Measurements from ENCODE around the gene PRPF40B. TPM values are rescaled to one million over a fixed set of nuclear protein-coding genes. Genes with fewer than 3 reads are reported as not detected.

PRPF40B gene
- total RNA-seq, 4 donors from 2014 or later = 17.4 to 72.9 (median 25.4) TPM

DNA sequence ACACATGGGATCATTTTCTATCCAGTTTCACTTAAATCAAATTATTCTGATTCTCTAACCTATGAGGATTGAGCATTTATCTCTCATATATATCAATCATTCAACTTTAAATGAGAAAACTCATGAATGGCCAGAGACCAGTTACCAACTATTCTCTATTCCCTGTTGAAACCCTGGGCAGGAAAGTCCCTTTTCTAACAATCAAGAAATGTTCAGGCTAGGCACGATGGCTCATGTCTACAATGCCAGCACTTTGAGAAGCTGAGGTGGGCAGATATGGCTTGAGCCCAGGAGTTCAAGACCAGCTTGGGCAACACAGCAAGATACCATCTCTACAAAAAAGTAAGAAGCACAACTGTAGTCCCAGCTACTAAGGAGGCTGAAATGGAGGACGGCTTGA lies 65.9 kb downstream of the PRPF40B start:
- Histone ChIP-seq H3K36me3 (no peaks in the 10 kb centered on the region), H3K9me3 (no peaks in the 10 kb centered on the region), H3K4me3 (no peak overlapping the region), H3K27me3 (no peaks in the 10 kb centered on the region), H3K4me1 (no peaks in the 10 kb centered on the region), H3K27ac (no peak overlapping the region)
- no peak for TF ChIP-seq POLR2A (IDR thresholded peaks at IDR 0.05)
- TF ChIP-seq, protein P1, sequence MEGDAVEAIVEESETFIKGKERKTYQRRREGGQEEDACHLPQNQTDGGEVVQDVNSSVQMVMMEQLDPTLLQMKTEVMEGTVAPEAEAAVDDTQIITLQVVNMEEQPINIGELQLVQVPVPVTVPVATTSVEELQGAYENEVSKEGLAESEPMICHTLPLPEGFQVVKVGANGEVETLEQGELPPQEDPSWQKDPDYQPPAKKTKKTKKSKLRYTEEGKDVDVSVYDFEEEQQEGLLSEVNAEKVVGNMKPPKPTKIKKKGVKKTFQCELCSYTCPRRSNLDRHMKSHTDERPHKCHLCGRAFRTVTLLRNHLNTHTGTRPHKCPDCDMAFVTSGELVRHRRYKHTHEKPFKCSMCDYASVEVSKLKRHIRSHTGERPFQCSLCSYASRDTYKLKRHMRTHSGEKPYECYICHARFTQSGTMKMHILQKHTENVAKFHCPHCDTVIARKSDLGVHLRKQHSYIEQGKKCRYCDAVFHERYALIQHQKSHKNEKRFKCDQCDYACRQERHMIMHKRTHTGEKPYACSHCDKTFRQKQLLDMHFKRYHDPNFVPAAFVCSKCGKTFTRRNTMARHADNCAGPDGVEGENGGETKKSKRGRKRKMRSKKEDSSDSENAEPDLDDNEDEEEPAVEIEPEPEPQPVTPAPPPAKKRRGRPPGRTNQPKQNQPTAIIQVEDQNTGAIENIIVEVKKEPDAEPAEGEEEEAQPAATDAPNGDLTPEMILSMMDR (IDR thresholded peaks at IDR 0.05) = no peak
- intact Hi-C loops (cut with DNase I; ENCODE audit: low total_unique reads) = no loop called here
- DNase-seq = no peak

DNA sequence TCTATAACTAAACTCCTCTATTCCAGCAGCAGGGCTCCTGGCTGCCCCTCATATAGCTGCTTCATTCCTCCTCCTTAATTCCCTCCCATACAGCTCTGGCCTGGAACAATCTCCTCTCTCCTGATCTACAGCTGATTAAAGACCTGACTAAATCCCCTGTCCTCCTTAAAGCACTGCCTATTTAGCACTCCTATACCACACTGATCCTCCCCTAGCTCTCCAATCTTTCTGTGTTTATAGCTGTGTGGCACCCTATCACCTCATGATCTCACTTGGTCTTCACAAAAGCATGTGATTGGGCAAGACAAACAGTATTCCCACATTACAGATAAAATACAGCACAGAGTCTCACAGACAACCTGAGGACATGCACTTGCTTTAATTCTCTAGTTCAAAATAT lies 66.4 kb downstream of the PRPF40B start:
- DNase-seq = no peak
- Histone ChIP-seq H3K36me3 (no peaks in the 10 kb centered on the region), H3K27me3 (no peaks in the 10 kb centered on the region), H3K4me1 (no peaks in the 10 kb centered on the region), H3K4me3 (no peak overlapping the region), H3K9me3 (no peaks in the 10 kb centered on the region), H3K27ac (no peak overlapping the region)
- intact Hi-C loops (cut with DNase I; ENCODE audit: low total_unique reads) = no loop called here
- TF ChIP-seq, protein P1 (IDR thresholded peaks at IDR 0.05) = no peak
- no peak for TF ChIP-seq POLR2A (IDR thresholded peaks at IDR 0.05)

DNA sequence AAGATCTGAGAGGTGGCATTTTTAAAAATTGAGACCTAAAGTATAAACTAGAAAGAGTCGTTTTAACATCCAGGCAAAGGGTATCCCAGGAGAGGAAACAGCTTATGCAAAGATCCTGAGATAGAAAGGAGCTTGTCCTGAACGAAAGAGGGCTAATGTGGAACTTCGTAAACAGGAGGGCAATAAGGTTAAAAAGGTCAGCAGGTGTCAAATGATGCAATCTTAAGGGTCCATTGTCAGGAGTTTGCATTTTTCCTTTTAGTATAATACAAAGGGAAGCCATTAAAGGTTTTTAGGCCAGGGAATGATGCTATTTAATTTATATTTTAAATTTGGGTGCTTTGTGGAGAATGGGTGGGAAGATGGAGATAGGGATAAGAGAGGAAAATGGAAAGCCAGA lies 69.5 kb downstream of the PRPF40B start:
- Histone ChIP-seq H3K27me3 (no peaks in the 10 kb centered on the region), H3K4me1 (no peaks in the 10 kb centered on the region), H3K9me3 (no peaks in the 10 kb centered on the region), H3K27ac (no peak overlapping the region), H3K36me3 (no peaks in the 10 kb centered on the region), H3K4me3 (no peak overlapping the region)
- no peak for DNase-seq
- intact Hi-C loops (cut with DNase I; ENCODE audit: low total_unique reads) = no loop called here
- TF ChIP-seq POLR2A (IDR thresholded peaks at IDR 0.05) = no peak
- TF ChIP-seq, protein P1 (IDR thresholded peaks at IDR 0.05) = no peak

DNA sequence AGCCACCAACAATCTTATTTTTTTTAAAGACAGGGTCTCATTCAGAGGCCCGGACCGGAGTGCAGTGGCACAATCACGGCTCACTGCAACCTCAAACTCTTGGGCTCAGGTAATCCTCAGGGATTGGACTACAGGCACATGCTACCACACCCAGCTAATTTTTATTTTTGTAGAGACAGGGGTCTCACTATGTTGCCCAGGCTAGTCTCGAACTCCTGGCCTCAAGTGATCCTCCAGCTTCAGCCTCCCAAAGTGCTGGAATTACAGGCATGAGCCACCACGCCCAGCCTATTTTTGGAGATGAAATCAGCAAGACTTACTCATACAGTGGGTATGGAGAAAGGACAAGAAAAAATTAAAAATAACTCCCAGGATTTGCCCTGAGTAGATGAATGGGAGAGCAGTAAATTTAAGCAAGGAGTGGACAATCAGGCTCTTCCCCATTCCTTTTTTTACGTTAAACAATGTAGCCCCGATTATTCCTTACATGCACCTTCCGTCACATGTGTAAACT lies 70.6 kb downstream of the PRPF40B start:
- H3K4me1 ChIP-seq = peaks cover 0 to 3% of the 10 kb centered on the region in 2 donors
- no peaks in the 10 kb centered on the region for H3K36me3 ChIP-seq
- TF ChIP-seq, protein P1 (IDR thresholded peaks at IDR 0.05) = no peak
- TF ChIP-seq POLR2A (IDR thresholded peaks at IDR 0.05) = no peak
- H3K27ac ChIP-seq = no peak overlapping the region
- intact Hi-C loops (cut with DNase I; ENCODE audit: low total_unique reads) = no loop called here
- DNase-seq = no peak
- H3K9me3 ChIP-seq = no peaks in the 10 kb centered on the region
- H3K4me3 ChIP-seq = no peak overlapping the region
- H3K27me3 ChIP-seq = no peaks in the 10 kb centered on the region

Small RNA genes lying within 50 kb of the gene (small RNA-seq; reads per million reads assigned to genes)
- gene HIGD1AP9 (not detected), gene POLR2KP1 (not detected), gene RNU6-834P (not detected)

Other genes with a start within 250 kb of the PRPF40B start
- gene KCNH3, start 84.5 kb upstream of the PRPF40B start, total RNA-seq = 1 to 10 TPM in 1 of 4 donors, under 1 TPM in 2, not detected in 1; under 0.01 to 1.7 (median 0.43) TPM
- 10 to 100 TPM; 20.0 to 81.2 (median 50.4) TPM for gene MCRS1, start 55.4 kb upstream of the PRPF40B start, total RNA-seq
- gene FAM186B, start 17.9 kb upstream of the PRPF40B start, total RNA-seq = under 1 TPM in 3 of 4 donors, not detected in 1; 0.21 to 0.77 (median 0.30) TPM
- 10 to 100 TPM in 2 of 4 donors, 1 to 10 TPM in 2; 3.3 to 45.7 (median 20.4) TPM for gene FMNL3, start 83.8 kb downstream of the PRPF40B start, total RNA-seq
- 100 to 1,000 TPM; 201 to 298 (median 263) TPM for gene TMBIM6, start 118.0 kb downstream of the PRPF40B start, total RNA-seq
- gene NCKAP5L, start 204.9 kb downstream of the PRPF40B start, total RNA-seq = 10 to 100 TPM in 2 of 4 donors, 1 to 10 TPM in 2; 4.1 to 26.1 (median 11.5) TPM
- 1 to 10 TPM; 2.1 to 7.2 (median 2.7) TPM for gene BCDIN3D, start 219.5 kb downstream of the PRPF40B start, total RNA-seq